ENCODE results near the gene SPR.

DNA sequence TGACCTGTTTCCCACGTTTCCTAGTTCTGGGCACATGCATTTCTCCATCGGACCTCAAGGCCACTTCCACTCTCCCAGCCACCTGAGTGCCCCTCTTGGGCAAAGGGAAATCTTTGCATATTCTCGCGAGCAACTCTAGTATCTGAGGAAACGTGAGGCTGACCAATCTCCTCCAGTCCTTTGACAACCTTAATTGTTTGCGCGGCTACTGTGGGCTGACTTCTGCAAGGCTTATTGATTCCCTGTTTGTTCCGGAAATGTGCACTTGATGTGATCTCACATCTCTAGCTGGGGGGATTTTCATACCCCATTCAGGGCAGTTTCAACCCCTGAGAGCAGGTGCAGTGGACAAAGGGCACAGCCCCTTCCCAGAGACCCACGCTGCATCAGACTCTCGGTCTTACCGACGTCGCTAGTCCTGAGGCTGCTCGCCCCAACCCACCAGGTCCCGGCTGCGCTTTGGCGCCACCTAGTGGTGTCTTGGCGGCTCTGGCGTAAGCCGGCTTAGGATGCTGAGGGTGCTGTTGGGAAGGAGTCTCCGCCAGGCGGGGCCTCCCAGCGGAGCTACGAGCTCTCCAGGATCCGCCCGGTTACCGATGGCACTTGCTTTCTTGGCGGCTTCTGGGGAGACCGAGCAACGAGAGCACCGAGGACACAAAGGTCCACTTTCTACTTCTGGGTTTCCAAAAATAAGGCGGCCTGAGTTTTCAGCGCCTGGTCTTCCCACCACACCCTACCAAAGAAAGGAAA lies 24.8 kb upstream of the SPR start:
- no peak for TF ChIP-seq EZH2phosphoT487 (IDR thresholded peaks at IDR 0.05; ENCODE audit: low read depth)
- TF ChIP-seq, protein P1, sequence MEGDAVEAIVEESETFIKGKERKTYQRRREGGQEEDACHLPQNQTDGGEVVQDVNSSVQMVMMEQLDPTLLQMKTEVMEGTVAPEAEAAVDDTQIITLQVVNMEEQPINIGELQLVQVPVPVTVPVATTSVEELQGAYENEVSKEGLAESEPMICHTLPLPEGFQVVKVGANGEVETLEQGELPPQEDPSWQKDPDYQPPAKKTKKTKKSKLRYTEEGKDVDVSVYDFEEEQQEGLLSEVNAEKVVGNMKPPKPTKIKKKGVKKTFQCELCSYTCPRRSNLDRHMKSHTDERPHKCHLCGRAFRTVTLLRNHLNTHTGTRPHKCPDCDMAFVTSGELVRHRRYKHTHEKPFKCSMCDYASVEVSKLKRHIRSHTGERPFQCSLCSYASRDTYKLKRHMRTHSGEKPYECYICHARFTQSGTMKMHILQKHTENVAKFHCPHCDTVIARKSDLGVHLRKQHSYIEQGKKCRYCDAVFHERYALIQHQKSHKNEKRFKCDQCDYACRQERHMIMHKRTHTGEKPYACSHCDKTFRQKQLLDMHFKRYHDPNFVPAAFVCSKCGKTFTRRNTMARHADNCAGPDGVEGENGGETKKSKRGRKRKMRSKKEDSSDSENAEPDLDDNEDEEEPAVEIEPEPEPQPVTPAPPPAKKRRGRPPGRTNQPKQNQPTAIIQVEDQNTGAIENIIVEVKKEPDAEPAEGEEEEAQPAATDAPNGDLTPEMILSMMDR (IDR thresholded peaks at IDR 0.05; ENCODE audit: low read depth, low read length): peak; percentile 95

All from OCI-LY3 (cell line).